Sigmoid colon (tissue), 7 donors: ENCODE data around the gene IFI16. TPM values are rescaled to one million over a fixed set of nuclear protein-coding genes. Genes with fewer than 3 reads are reported as not detected.
A peak's percentile ranks its signal among the peaks of the same experiment; 100 is the strongest.
"Not testable (repeated sequence)": the region's sequence is repeated elsewhere in the genome, so short reads cannot be mapped to it uniquely, and the experiment has no call there.

ENCODE experiments used
- DNase-seq: peaks from one replicate; pipeline ENCODE4 v3.0.0-alpha.2; 2019
- H3K27ac ChIP-seq, 4 donors: fragments of 200-600 bp; sonication (generic); one replicate each; pipeline ENCODE4 v1.5.1; 2016 to 2019; ENCODE audit warnings: mild to moderate bottlenecking in 1 of 4
- H3K27me3 ChIP-seq, 3 donors: fragments of 200-600 bp; sonication (generic); one replicate each; pipeline ENCODE4 v1.5.1; 2019; ENCODE audit warnings: mild to moderate bottlenecking in 1 of 3
- H3K36me3 ChIP-seq, 4 donors: fragments of 200-600 bp; sonication (generic); one replicate each; pipeline ENCODE4 v1.5.1; 2016 to 2019
- H3K4me1 ChIP-seq, 4 donors: fragments of 200-600 bp; sonication (generic); one replicate each; pipeline ENCODE4 v1.5.1; 2017 to 2019
- H3K4me3 ChIP-seq, 4 donors: fragments of 200-600 bp; sonication (generic); one replicate each; pipeline ENCODE4 v1.5.1; 2017 to 2019; ENCODE audit warnings: mild to moderate bottlenecking in 2 of 4, moderate library complexity in 1 of 4
- H3K9me3 ChIP-seq, 4 donors: fragments of 200-600 bp in 3 of 4; sonication (generic) in 3 of 4; one replicate each; pipeline versions ENCODE4 v1.5.1 to v1.6.1; 2013 to 2019
- CTCF ChIP-seq, 4 experiments: fragments of 450-650 bp in 3 of 4; fragments of 200-600 bp in 1 of 4; IDR thresholded peaks; one replicate each; pipeline ENCODE4 v1.5.1; 2016 to 2019; ENCODE audit warnings: antibody characterized with exemption in 4 of 4, mild to moderate bottlenecking in 3 of 4, moderate library complexity in 2 of 4
- EP300 ChIP-seq, 4 donors: sonication (generic); formaldehyde crosslinking; IDR thresholded peaks; one replicate each; pipeline ENCODE4 v1.6.1; 2017; ENCODE audit warnings: antibody characterized with exemption in 4 of 4
- POLR2A ChIP-seq, 2 donors: fragments of 450-650 bp; IDR thresholded peaks; one replicate each; pipeline ENCODE4 v1.6.1; 2016; ENCODE audit warnings: antibody characterized with exemption in 2 of 2, mild to moderate bottlenecking in 2 of 2, moderate library complexity in 2 of 2
- POLR2AphosphoS5 ChIP-seq, 4 donors: sonication (generic); formaldehyde crosslinking; IDR thresholded peaks; one replicate each; pipeline ENCODE4 v1.6.1; 2017; ENCODE audit warnings: antibody characterized with exemption in 4 of 4
- WGBS, 2 donors: extraction: QIAGEN DNeasy Blood & Tissue Kit; methylation state at CpG; one replicate each; pipeline ENCODE4 v1.1.7; 2013; 5-methylcytosine and 5-hydroxymethylcytosine counted together
- intact Hi-C: fragments of 100-400 bp; cut with DNase I; formaldehyde crosslinking; loops from one replicate; pipeline ENCODE4 v1.15.1; 2023
- polyA plus RNA-seq, 3 donors: library from polyadenylated mRNA; stranded (reverse); fragments of 200-250 nt; gene quantifications; one replicate each; pipeline ENCODE4 v1.2.3, GENCODE V29; 2013
- total RNA-seq, 4 donors: library from RNA; depleted of rRNA; stranded (reverse); fragments of >200 nt; gene quantifications; one replicate each; pipeline ENCODE4 v1.1.0, GENCODE V29; 2016
- donor health status: healthy with polysubstance abuse.
- donor health status: Bipolar disorder and iron deficiency.
- donor health status: healthy.

Gene IFI16
- total and polyA plus RNA-seq, 7 donors = 20.1 to 92.6 (median 56.8) TPM

- no peak overlapping the region for H3K4me3 ChIP-seq
- H3K27ac ChIP-seq = peak overlapping the region in 1 of 4 donors; percentile 75
- WGBS, 2 donors = 81 to 86% methylated on average over 3 of the region's 3 CpGs
- peaks cover 0 to 7% (median 5%) of the 10 kb centered on the region in 4 donors for H3K4me1 ChIP-seq
- no peaks in the 10 kb centered on the region for H3K9me3 ChIP-seq
- H3K36me3 ChIP-seq = peaks cover 0 to 46% (median 8%) of the 10 kb centered on the region in 4 donors
- no peak for DNase-seq
- intact Hi-C loops = no loop called here
- H3K27me3 ChIP-seq = no peaks in the 10 kb centered on the region
- no peak for TF ChIP-seq CTCF (IDR thresholded peaks at IDR 0.05)
- TF ChIP-seq POLR2A (IDR thresholded peaks at IDR 0.05) = no peak
- no peak for TF ChIP-seq POLR2AphosphoS5 (IDR thresholded peaks at IDR 0.05)
- no peak for TF ChIP-seq EP300 (IDR thresholded peaks at IDR 0.05)
These were observed 4.4 kb downstream of the IFI16 start for GRCh38 chr1:159014003-159014571.

- Histone ChIP-seq H3K4me3 (no peak overlapping the region), H3K27ac (peak overlapping the region in 2 of 4 donors; percentile 28 to 47)
- TF ChIP-seq EP300 (IDR thresholded peaks at IDR 0.05) (no peak), POLR2A (IDR thresholded peaks at IDR 0.05) (no peak), POLR2AphosphoS5 (IDR thresholded peaks at IDR 0.05) (no peak), CTCF (IDR thresholded peaks at IDR 0.05) (no peak)
These were observed 5.1 kb downstream of the IFI16 start for GRCh38 chr1:159014851-159015250.

GRCh38 chr1:159015440-159015909 is 5.8 kb downstream of the IFI16 start:
- Histone ChIP-seq H3K4me1 (peaks cover 0 to 7% (median 1%) of the 10 kb centered on the region in 4 donors), H3K4me3 (no peak overlapping the region)
- WGBS, 2 donors = 31 to 57% methylated on average over 4 of the region's 4 CpGs

More at GRCh38 chr1:159014851-159015250, 5.1 kb downstream of the IFI16 start:
- Histone ChIP-seq H3K36me3 (peaks cover 0 to 54% (median 8%) of the 10 kb centered on the region in 4 donors), H3K4me1 (peaks cover 0 to 7% (median 1%) of the 10 kb centered on the region in 4 donors), H3K27me3 (no peaks in the 10 kb centered on the region), H3K9me3 (no peaks in the 10 kb centered on the region)
- intact Hi-C loops = no loop called here
- 80 to 84% methylated on average over 3 of the region's 3 CpGs for WGBS, 2 donors
- no peak for DNase-seq

GRCh38 chr1:159023723-159024122 is 14.0 kb downstream of the IFI16 start:
- peaks cover 0 to 3% (median 0%) of the 10 kb centered on the region in 4 donors for H3K4me1 ChIP-seq
- DNase-seq = no peak
- no peak overlapping the region for H3K27ac ChIP-seq
- H3K9me3 ChIP-seq = no peaks in the 10 kb centered on the region
- no peak overlapping the region for H3K4me3 ChIP-seq
- no peak for TF ChIP-seq POLR2A (IDR thresholded peaks at IDR 0.05)
- H3K27me3 ChIP-seq = no peaks in the 10 kb centered on the region
- peaks cover 0 to 30% (median 1%) of the 10 kb centered on the region in 4 donors for H3K36me3 ChIP-seq
- intact Hi-C loops = no loop called here
- WGBS, 2 donors = 93 to 94% methylated on average over 10 of the region's 10 CpGs

More at GRCh38 chr1:159015440-159015909, 5.8 kb downstream of the IFI16 start:
- no peaks in the 10 kb centered on the region for H3K9me3 ChIP-seq
- TF ChIP-seq POLR2A (IDR thresholded peaks at IDR 0.05) (no peak), EP300 (IDR thresholded peaks at IDR 0.05) (no peak), CTCF (IDR thresholded peaks at IDR 0.05) (no peak), POLR2AphosphoS5 (IDR thresholded peaks at IDR 0.05) (peak in 3 of 4 donors; percentile 38 to 81 (median 43))
- peak overlapping the region in 3 of 4 donors; percentile 6 to 47 (median 29) for H3K27ac ChIP-seq
- no peaks in the 10 kb centered on the region for H3K27me3 ChIP-seq
- H3K36me3 ChIP-seq = peaks cover 0 to 59% (median 8%) of the 10 kb centered on the region in 4 donors
- intact Hi-C loops = no loop called here
- peak; percentile 83 for DNase-seq

GRCh38 chr1:159025043-159025442 is 15.3 kb downstream of the IFI16 start:
- H3K27ac ChIP-seq = no peak overlapping the region
- intact Hi-C loops = no loop called here
- no peaks in the 10 kb centered on the region for H3K27me3 ChIP-seq
- peaks cover 0 to 17% (median 1%) of the 10 kb centered on the region in 4 donors for H3K36me3 ChIP-seq
- no peak overlapping the region for H3K4me3 ChIP-seq
- 96 to 97% methylated on average over 7 of the region's 7 CpGs for WGBS, 2 donors
- peaks cover 0 to 7% (median 0%) of the 10 kb centered on the region in 4 donors for H3K4me1 ChIP-seq
- TF ChIP-seq CTCF (IDR thresholded peaks at IDR 0.05) (no peak), POLR2A (IDR thresholded peaks at IDR 0.05) (no peak), POLR2AphosphoS5 (IDR thresholded peaks at IDR 0.05) (no peak), EP300 (IDR thresholded peaks at IDR 0.05) (no peak)
- H3K9me3 ChIP-seq = no peaks in the 10 kb centered on the region
- DNase-seq = no peak

GRCh38 chr1:159026841-159027240 is 17.1 kb downstream of the IFI16 start:
- WGBS, 2 donors = 65 to 80% methylated on average over 2 of the region's 2 CpGs
- H3K4me3 ChIP-seq, H3K27ac ChIP-seq, H3K27me3 ChIP-seq, intact Hi-C loops, H3K9me3 ChIP-seq, DNase-seq: not testable (repeated sequence)
- H3K36me3 ChIP-seq = peaks cover 0 to 27% (median 0%) of the 10 kb centered on the region in 4 donors
- H3K4me1 ChIP-seq = peaks cover 0 to 12% (median 2%) of the 10 kb centered on the region in 4 donors
